Muscle layer of duodenum (tissue), 2 donors: ENCODE results near the gene BCL11A.

Source experiments
- H3K27ac ChIP-seq: one replicate; pipeline ENCODE4 v1.7.0; 2013; ENCODE audit warnings: mild to moderate bottlenecking, low read length
- H3K27me3 ChIP-seq: one replicate; pipeline ENCODE4 v1.7.0; 2013; ENCODE audit warnings: low read depth, mild to moderate bottlenecking, control low read depth, low read length
- H3K36me3 ChIP-seq, 2 donors: one replicate each; pipeline ENCODE4 v1.7.0; 2013; ENCODE audit warnings: low read length in 2 of 2, control low read depth in 1 of 2, mild to moderate bottlenecking in 1 of 2; ENCODE audit not compliant: insufficient read depth in 2 of 2, control insufficient read depth in 1 of 2
- H3K4me1 ChIP-seq, 2 donors: one replicate each; pipeline ENCODE4 v1.7.0; 2013; ENCODE audit warnings: low read length in 2 of 2, mild to moderate bottlenecking in 2 of 2, control low read depth in 1 of 2, moderate library complexity in 1 of 2; ENCODE audit not compliant: insufficient read depth in 2 of 2, control insufficient read depth in 1 of 2
- H3K4me3 ChIP-seq, 2 donors: one replicate each; pipeline ENCODE4 v1.7.0; 2013; ENCODE audit warnings: low read length in 2 of 2, low read depth in 1 of 2, mild to moderate bottlenecking in 1 of 2
- H3K9me3 ChIP-seq, 2 donors: one replicate each; pipeline ENCODE4 v1.7.0; 2013; ENCODE audit warnings: low read length in 2 of 2, control low read depth in 1 of 2, mild to moderate bottlenecking in 1 of 2; ENCODE audit not compliant: control insufficient read depth in 1 of 2
- donor health status: healthy.

BCL11A gene

GRCh38 chr2:60453301-60453700 is 100.2 kb downstream of the BCL11A start:
- Histone ChIP-seq H3K4me1 (no peaks in the 10 kb centered on the region), H3K27ac (no peak overlapping the region), H3K27me3 (no peaks in the 10 kb centered on the region), H3K9me3 (no peaks in the 10 kb centered on the region), H3K36me3 (no peaks in the 10 kb centered on the region), H3K4me3 (no peak overlapping the region)

- Histone ChIP-seq H3K9me3 (no peaks in the 10 kb centered on the region), H3K4me1 (no peaks in the 10 kb centered on the region), H3K27me3 (no peaks in the 10 kb centered on the region), H3K36me3 (no peaks in the 10 kb centered on the region), H3K4me3 (no peak overlapping the region), H3K27ac (no peak overlapping the region)
These were observed 103.0 kb downstream of the BCL11A start for GRCh38 chr2:60450488-60450887.

GRCh38 chr2:60447943-60448342 is 105.5 kb downstream of the BCL11A start:
- H3K36me3 ChIP-seq, result no peaks in the 10 kb centered on the region
- H3K9me3 ChIP-seq, result no peaks in the 10 kb centered on the region
- H3K4me1 ChIP-seq, result no peaks in the 10 kb centered on the region
- H3K27ac ChIP-seq, result no peak overlapping the region
- H3K4me3 ChIP-seq, result no peak overlapping the region
- no peaks in the 10 kb centered on the region for H3K27me3 ChIP-seq

- Histone ChIP-seq H3K9me3 (no peaks in the 10 kb centered on the region), H3K27me3 (no peaks in the 10 kb centered on the region), H3K4me3 (no peak overlapping the region), H3K36me3 (no peaks in the 10 kb centered on the region), H3K4me1 (no peaks in the 10 kb centered on the region), H3K27ac (no peak overlapping the region)
These were observed 106.8 kb downstream of the BCL11A start for GRCh38 chr2:60446413-60447267.

- Histone ChIP-seq H3K9me3 (no peaks in the 10 kb centered on the region), H3K36me3 (no peaks in the 10 kb centered on the region), H3K4me3 (no peak overlapping the region), H3K27ac (no peak overlapping the region), H3K27me3 (no peaks in the 10 kb centered on the region), H3K4me1 (no peaks in the 10 kb centered on the region)
These were observed 107.7 kb downstream of the BCL11A start for GRCh38 chr2:60445684-60446179.

- H3K9me3 ChIP-seq, result no peaks in the 10 kb centered on the region
- H3K27ac ChIP-seq, result no peak overlapping the region
- peaks cover 0 to 3% of the 10 kb centered on the region in 2 donors for H3K4me1 ChIP-seq
- H3K27me3 ChIP-seq, result no peaks in the 10 kb centered on the region
- no peak overlapping the region for H3K4me3 ChIP-seq
- H3K36me3 ChIP-seq, result no peaks in the 10 kb centered on the region
These were observed 110.8 kb downstream of the BCL11A start for GRCh38 chr2:60442608-60443007.

- Histone ChIP-seq H3K4me3 (no peak overlapping the region), H3K27me3 (no peaks in the 10 kb centered on the region), H3K9me3 (no peaks in the 10 kb centered on the region), H3K27ac (no peak overlapping the region), H3K36me3 (no peaks in the 10 kb centered on the region), H3K4me1 (peaks cover 0 to 3% of the 10 kb centered on the region in 2 donors)
These were observed 111.7 kb downstream of the BCL11A start for GRCh38 chr2:60441800-60442199.

GRCh38 chr2:60440767-60441163 is 112.7 kb downstream of the BCL11A start:
- H3K27me3 ChIP-seq, result no peaks in the 10 kb centered on the region
- H3K27ac ChIP-seq, result no peak overlapping the region

GRCh38 chr2:60440079-60440766 is 113.2 kb downstream of the BCL11A start:
- Histone ChIP-seq H3K4me1 (peaks cover 0 to 3% of the 10 kb centered on the region in 2 donors), H3K9me3 (no peaks in the 10 kb centered on the region), H3K27ac (no peak overlapping the region), H3K4me3 (no peak overlapping the region), H3K27me3 (no peaks in the 10 kb centered on the region), H3K36me3 (no peaks in the 10 kb centered on the region)

More at GRCh38 chr2:60440767-60441163, 112.7 kb downstream of the BCL11A start:
- no peaks in the 10 kb centered on the region for H3K36me3 ChIP-seq
- H3K4me1 ChIP-seq, result peaks cover 0 to 3% of the 10 kb centered on the region in 2 donors
- H3K9me3 ChIP-seq, result no peaks in the 10 kb centered on the region
- H3K4me3 ChIP-seq, result no peak overlapping the region

GRCh38 chr2:60439219-60439974 is 114.1 kb downstream of the BCL11A start:
- Histone ChIP-seq H3K36me3 (no peaks in the 10 kb centered on the region), H3K4me3 (no peak overlapping the region), H3K9me3 (no peaks in the 10 kb centered on the region), H3K27ac (no peak overlapping the region), H3K4me1 (peaks cover 0 to 3% of the 10 kb centered on the region in 2 donors), H3K27me3 (no peaks in the 10 kb centered on the region)

- H3K27ac ChIP-seq, result no peak overlapping the region
- no peaks in the 10 kb centered on the region for H3K9me3 ChIP-seq
- H3K4me1 ChIP-seq, result peaks cover 0 to 3% of the 10 kb centered on the region in 2 donors
- no peaks in the 10 kb centered on the region for H3K36me3 ChIP-seq
- no peaks in the 10 kb centered on the region for H3K27me3 ChIP-seq
- no peak overlapping the region for H3K4me3 ChIP-seq
These were observed 114.8 kb downstream of the BCL11A start for GRCh38 chr2:60438653-60439052.
